Right forelimb (tissue), 1 donor: Measurements from ENCODE around the gene IAH1.
"Not testable (repeated sequence)": the region's sequence is repeated elsewhere in the genome, so short reads cannot be mapped to it uniquely, and the experiment has no call there.

Experiments used
- DNase-seq: peaks from one replicate; pipeline ENCODE4 v3.0.0-alpha.2; 2018

Gene IAH1

DNA sequence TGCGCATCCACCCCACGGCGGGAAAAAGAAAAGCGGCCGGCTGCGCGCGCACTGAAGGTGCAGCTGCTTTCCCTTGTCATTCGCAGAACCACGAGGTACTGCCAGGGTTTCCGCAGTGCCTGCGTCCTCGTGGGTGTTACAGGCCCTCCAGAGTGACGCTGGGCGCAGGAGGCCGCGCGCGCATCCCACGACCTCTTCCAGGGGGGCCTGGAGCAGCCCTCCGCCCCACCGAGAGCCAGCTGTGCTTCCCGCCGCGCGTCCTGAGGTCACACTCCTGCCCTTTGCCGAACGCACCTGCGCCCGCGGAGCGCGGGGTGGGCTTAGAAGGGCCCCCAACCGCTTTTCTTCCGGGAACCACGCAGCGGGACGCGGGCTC is 378 bp upstream of the IAH1 start:
- peak; percentile 60 for DNase-seq

DNA sequence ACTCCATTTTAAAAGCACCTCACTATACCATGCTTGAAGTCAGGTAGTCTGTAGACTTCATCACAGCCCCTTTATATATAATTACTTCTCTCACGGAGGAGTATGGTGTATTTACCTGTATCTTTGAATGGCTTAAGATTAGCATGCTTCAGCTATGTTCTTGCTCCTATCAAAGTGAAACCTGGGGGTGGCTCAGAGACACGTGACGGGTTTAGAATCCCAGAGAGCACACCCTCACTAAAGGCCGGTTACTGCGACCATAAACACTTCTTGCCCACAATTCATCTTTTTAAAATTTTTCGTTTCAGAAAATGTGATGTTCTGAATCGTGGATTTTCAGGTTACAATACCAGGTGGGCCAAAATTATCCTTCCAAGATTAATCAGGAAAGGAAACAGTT is 3.6 kb downstream of the IAH1 start:
- DNase-seq: no peak

- DNase-seq: no peak
These were observed 4.2 kb downstream of the IAH1 start for GRCh38 chr2:9478526-9478925.

- DNase-seq: no peak
These were observed 5.8 kb downstream of the IAH1 start for GRCh38 chr2:9480157-9480556.

DNA sequence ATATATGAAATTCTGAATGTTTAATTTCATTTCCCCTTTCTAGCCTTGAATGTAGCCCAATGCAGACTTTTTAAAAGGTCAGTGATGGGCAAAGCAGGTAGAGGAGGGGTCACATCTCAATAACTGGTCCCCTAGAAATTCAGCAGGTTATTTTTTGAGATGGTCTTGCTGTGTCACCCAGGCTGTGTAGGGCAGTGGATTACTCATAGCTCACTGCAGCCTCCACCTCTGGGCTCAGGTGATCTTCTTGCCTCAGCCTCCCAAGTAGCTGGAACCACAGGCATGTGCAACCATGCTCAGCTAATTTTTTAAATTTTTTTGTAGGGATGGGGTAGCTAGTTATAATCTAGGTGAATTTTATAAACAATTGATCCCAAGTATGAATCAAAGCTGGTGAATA is 8.8 kb downstream of the IAH1 start:
- DNase-seq: no peak

- DNase-seq: no peak
These were observed 10.2 kb downstream of the IAH1 start for GRCh38 chr2:9484533-9484932.

GRCh38 chr2:9488583-9489547 is 14.5 kb downstream of the IAH1 start:
- DNase-seq: no peak

- no peak for DNase-seq
These were observed 16.4 kb downstream of the IAH1 start for GRCh38 chr2:9490789-9491188.

DNA sequence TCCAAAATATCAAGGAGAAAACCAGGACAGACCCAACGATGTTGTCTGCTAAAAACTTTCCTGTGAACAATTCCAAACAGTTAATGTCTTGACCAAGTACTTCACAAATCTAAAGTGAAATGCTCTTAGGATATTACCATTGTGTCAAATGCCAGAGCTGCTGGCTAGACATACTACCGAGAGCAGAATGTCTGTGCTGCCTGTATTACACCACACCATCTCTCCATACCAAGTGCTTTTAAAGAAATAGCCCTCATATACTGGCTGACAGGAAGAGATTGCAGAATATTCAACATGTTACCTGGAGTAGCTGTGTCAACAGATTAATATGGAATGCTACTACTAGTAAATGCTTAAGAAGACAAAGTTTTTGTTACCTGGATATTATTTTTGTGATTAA is 18.6 kb downstream of the IAH1 start:
- DNase-seq: no peak

GRCh38 chr2:9493478-9493877 is 19.1 kb downstream of the IAH1 start:
- no peak for DNase-seq

DNA sequence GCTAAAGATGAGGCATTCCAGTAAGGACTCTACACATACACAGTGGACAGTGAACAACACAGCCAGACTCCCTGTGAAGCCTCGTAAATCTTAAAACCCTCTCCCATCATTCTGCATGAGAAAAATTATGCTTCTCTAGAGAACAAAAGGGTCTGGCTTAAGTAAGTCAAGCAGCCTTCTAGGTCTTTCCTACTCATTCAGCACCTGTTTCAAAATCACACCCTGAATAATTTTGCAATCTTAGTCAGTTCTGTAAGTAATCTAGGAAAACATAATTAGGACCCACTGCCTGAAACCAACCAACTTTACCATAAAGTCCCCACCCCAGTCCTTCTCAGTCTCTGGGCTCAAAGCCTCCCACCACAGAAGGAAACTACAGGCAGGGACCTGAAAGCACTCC is 19.7 kb downstream of the IAH1 start:
- no peak for DNase-seq

DNA sequence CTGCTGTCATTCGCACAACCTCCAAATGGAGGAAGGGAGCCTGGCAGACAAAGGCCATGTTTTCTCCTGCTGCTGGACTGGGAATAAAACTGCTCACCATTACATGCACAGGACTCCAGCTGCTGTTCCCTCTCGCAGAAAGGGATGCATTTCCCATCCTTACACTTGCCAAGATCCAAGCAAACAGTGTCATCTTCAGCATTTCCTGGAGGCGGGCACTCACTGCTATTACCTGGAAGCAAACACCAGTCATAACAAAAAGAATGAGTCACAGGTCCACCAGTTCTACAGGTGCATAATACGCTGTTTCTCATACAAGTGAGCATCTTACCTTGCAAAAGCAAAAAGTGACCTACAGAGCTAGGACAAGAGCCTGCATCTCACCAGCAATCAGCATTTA is 22.7 kb downstream of the IAH1 start:
- DNase-seq: no peak

DNA sequence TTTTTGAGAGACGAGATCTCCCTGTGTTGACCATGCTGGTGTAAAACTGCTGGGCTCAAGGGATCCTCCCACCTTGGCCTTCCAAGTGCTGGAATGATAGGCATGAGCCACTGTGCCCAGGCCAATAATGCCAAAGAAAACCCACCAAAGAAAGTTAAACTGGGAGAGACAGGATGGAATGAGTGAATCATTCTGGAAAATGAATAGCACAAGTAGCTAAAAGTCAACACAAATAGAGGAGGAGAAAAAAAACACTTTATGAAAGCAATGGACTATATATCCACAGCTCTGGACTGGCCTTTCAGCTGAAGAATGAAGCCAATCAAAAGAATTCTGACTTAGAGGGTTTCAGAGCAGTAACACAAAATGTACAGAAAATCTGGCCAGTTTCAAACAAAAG is 23.9 kb downstream of the IAH1 start:
- no peak for DNase-seq

- no peak for DNase-seq
These were observed 34.6 kb downstream of the IAH1 start for GRCh38 chr2:9508931-9509330.

DNA sequence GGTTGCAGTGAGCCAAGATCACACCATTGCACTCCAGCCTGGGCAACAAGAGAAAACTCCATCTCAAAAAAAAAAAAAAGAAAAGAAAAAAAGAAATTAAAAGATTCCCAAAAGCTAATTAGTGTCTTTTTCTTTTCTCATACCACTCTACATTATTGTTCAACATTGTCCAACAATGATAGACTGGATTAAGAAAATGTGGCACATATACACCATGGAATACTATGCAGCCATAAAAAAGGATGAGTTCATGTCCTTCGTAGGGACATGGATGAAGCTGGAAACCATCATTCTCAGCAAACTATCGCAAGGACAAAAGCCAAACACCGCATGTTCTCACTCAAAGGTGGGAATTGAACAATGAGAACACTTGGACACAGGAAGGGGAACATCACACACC is 39.6 kb downstream of the IAH1 start:
- DNase-seq: not testable (repeated sequence)

GRCh38 chr2:9517118-9517782 is 42.9 kb downstream of the IAH1 start:
- no peak for DNase-seq

DNA sequence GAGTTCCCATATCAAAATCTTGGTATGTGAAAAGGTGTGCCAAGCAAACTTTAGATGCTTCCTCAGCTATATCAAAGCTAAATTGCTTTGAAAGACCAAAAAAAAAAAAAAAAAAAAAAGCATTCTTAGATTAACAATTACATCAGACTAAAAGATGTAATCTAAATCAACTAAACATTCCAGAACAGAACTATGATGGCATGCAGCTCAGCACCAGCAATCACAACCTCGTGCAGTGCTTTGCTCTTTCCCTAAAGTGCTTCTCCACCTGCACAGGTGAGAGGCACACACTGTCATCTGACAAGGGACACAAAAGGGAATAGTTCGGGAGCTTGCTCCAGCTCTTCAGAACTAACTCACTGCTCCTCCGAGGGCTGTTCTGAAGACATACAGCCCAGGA is 43.8 kb downstream of the IAH1 start:
- DNase-seq: no peak

GRCh38 chr2:9518780-9519179 is 44.4 kb downstream of the IAH1 start:
- no peak for DNase-seq

DNA sequence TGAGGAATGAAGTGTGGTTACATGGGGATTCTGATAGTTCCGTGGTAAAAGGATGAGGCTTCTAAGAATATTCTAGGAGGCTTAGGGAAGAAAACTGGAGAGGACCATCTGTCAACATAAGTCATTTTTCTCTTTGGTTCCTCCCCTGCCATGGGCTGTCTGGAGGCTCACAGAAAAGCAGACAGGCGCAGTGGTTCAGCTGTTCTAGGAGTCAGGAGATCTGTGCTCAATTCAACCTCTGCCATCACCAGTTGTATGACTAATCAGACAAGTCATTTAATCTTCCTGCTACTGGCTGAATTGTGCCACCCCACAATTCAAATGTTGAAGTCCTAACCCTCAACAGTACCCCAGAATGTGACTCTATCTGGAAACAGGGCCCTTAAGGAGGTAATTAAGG is 44.9 kb downstream of the IAH1 start:
- no peak for DNase-seq

GRCh38 chr2:9524291-9524690 is 49.9 kb downstream of the IAH1 start:
- DNase-seq: no peak

DNA sequence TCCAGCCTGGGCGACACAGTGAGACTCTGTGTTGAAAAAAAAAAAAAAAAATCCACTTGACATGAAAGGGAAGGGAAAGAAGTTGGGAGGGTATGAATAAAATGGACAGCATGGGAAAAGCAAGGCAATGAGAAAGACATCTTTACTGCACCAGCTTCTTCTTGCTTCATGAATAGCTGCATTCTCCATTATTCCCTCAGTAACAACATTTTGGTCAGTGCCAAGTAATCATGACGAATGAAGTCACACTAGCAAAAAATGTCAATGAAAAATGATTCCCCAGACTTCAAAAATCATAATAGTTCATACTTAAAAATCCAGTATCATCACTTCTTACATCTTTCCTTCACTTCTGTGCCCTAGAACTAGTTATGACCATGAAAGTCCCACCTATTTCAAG is 50.9 kb downstream of the IAH1 start:
- DNase-seq: no peak

DNA sequence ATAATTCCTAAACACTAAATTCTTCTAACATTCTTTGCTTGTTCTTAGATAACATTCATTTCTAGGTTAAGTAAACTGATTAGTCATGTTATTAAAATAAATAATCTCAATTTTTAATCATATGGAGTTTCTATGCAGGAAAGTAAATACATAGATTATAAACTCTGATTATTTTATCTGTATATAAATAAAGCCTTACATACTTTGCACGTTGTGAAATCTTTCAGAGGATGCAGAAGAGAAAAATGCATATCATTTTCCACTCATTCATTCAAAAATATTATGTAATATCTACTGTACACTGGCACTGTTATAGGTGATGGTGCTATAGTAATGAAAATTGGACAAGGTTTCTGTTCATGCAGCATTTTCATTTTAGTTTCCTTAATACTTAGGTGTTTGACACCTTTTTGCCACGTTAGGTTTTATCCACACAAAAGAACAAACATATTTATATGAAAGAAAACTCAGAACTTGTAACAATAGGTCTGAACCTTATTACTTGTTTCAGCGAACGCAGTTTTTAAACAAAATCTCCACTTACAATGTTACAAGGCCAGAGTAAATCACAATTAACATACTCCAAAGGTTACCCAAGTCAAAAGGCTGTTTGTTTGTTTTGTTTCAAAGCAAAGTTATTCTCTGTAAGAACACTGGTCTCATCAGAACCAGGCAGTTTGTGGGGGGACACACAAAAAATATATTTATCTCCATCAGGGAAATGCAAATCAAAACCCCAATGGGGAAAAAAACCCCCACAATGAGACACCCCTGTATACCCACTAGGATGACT is 53.8 kb downstream of the IAH1 start:
- no peak for DNase-seq

DNA sequence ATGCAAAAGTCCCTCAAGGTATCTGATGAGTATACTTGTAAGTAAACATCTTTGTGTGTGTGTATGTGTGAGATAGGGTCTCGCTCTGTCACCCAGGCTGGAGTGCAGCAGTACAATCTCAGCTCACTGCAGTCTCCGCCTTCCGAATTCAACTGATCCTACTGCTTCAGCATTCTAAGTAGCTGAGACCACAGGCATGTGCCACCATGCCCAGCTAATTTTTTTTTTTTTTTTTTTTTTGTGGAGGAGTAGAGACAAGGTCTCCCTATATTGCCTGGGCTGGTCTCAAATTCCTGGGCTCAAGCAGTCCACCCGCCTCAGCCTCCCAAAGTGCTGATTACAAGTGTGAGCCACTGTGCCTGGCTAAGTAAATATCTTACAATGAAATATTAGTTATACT is 58.1 kb downstream of the IAH1 start:
- DNase-seq: no peak

DNA sequence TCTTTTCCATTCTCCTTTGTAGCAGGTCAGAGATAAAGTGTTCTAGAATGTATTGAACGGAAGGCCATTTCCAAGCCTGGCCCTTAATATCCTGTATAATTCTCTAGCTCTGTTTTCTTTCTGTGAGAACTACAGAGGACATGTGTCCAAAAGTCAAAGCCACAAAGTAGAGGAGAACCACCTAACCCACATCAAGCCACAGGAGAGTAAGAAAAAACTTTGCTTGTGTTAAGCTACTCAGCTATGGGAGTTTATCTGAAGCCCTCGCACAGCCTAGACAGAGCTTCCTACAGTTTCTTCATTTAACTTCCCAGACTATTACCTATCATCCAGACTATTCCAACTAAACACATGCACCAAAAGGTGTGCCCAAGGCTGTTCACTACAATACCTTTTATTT is 59.3 kb downstream of the IAH1 start:
- no peak for DNase-seq
